Measurements from ENCODE around the gene NOS1. TPM values are rescaled to one million over a fixed set of nuclear protein-coding genes. Genes with fewer than 3 reads are reported as not detected.

The NOS1 gene
- total and polyA plus RNA-seq, 10 donors, result 0.03 to 0.22 (median 0.04) TPM; not detected in 6

DNA sequence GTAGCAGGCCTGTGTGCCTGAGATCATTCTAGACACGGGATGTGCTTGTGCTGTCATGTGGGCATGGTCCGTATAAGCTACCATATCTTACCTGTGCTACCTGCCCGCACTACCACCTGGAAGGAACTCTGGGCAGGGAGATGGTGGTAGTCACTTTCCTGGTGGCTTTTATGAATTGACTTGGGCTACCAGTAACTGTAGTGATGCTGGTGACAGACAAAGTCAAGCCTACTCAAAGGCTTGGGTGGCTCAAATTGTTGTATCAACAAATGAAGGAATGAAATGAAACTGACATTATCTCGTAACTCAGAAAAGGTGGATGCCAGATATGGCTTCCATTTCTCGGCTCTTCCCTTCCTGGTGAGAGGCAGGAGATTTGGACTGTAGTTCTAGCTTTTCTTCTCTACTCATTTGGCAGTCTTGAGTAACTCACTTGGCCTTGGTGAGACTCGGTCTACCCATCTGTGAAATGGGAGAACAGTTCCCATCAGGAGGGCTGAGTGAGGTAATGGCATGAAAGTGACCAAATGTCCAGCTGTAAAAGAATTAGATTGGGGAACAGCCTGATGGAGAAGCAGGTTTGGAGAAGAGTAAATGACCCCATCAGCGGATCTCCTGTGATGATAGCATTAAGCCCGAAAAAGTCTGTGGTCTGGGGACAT lies 81.3 kb downstream of the NOS1 start:
- Histone ChIP-seq H3K4me1 (no peaks in the 10 kb centered on the region), H3K9me3 (no peaks in the 10 kb centered on the region), H3K4me3 (no peak overlapping the region), H3K36me3 (no peaks in the 10 kb centered on the region), H3K27me3 (replicated peaks in 1 of 7) (peaks cover 0 to 27% (median 0%) of the 10 kb centered on the region in 7 donors), H3K27ac (no peak overlapping the region)
- WGBS, 5 donors, result 72 to 85% (median 83%) methylated on average over 7 to 8 of the region's 8 CpGs
- TF ChIP-seq POLR2A (IDR thresholded peaks at IDR 0.05) (no peak), POLR2AphosphoS5 (IDR thresholded peaks at IDR 0.05) (no peak)
- TF ChIP-seq, protein P1, sequence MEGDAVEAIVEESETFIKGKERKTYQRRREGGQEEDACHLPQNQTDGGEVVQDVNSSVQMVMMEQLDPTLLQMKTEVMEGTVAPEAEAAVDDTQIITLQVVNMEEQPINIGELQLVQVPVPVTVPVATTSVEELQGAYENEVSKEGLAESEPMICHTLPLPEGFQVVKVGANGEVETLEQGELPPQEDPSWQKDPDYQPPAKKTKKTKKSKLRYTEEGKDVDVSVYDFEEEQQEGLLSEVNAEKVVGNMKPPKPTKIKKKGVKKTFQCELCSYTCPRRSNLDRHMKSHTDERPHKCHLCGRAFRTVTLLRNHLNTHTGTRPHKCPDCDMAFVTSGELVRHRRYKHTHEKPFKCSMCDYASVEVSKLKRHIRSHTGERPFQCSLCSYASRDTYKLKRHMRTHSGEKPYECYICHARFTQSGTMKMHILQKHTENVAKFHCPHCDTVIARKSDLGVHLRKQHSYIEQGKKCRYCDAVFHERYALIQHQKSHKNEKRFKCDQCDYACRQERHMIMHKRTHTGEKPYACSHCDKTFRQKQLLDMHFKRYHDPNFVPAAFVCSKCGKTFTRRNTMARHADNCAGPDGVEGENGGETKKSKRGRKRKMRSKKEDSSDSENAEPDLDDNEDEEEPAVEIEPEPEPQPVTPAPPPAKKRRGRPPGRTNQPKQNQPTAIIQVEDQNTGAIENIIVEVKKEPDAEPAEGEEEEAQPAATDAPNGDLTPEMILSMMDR (IDR thresholded peaks at IDR 0.05 in 8 of 11, conservative IDR thresholded peaks at IDR 0.05 in 3 of 11), result no peak
- no peak for DNase-seq
- intact Hi-C loops (cut with DNase I; ENCODE audit: low total_unique reads), result no loop called here

DNA sequence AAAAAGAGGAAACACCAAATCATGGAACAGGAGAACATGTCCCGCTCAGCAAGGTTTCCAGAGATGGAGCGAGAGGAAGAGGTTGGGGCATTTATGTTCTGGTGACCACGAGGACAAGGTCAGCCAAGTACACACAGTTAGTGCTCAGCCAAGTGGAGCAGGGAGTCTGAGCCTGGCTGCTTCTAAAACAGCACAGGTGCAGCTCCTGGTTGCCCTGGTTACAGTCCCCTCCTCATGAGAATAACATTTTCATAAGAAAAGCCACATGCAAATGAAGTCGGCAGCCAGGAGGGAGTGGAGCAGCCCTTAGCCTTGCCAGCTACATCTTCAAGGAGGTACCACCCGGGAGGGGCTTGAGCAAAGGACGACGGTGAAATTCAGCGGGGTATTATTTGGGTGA lies 81.8 kb downstream of the NOS1 start:
- H3K27ac ChIP-seq, result no peak overlapping the region
- DNase-seq, result no peak
- H3K4me1 ChIP-seq, result no peaks in the 10 kb centered on the region
- H3K9me3 ChIP-seq, result no peaks in the 10 kb centered on the region
- peaks cover 0 to 31% (median 0%) of the 10 kb centered on the region in 7 donors for H3K27me3 ChIP-seq (replicated peaks in 1 of 7)
- no peak overlapping the region for H3K4me3 ChIP-seq
- TF ChIP-seq POLR2A (IDR thresholded peaks at IDR 0.05) (no peak), POLR2AphosphoS5 (IDR thresholded peaks at IDR 0.05) (no peak)
- TF ChIP-seq, protein P1 (IDR thresholded peaks at IDR 0.05 in 8 of 11, conservative IDR thresholded peaks at IDR 0.05 in 3 of 11), result no peak
- H3K36me3 ChIP-seq, result no peaks in the 10 kb centered on the region
- 26 to 45% (median 30%) methylated on average over 8 of the region's 8 CpGs for WGBS, 5 donors
- intact Hi-C loops (cut with DNase I; ENCODE audit: low total_unique reads), result no loop called here

DNA sequence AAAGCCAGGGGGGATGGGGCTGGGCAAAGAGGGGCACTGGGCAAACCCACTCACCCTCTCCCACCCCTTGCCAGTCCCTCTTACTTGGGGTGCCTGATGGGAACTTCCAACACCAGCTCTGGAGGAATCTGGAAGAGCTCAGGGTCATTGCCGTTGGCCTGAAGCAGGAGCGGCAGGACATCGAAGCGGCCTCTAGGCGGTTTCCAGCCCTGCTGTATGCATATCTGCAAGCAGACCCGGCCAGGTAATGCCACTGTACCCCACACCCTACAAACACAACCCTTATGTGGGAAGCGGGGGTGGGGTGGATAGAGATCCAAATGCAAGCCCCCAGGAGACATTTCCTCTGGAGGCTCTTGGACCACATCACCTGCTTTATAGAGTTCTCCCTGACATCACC lies 83.6 kb downstream of the NOS1 start:
- H3K9me3 ChIP-seq, result no peaks in the 10 kb centered on the region
- H3K4me1 ChIP-seq, result no peaks in the 10 kb centered on the region
- no peaks in the 10 kb centered on the region for H3K36me3 ChIP-seq
- TF ChIP-seq, protein P1 (IDR thresholded peaks at IDR 0.05 in 8 of 11, conservative IDR thresholded peaks at IDR 0.05 in 3 of 11), result no peak
- no peak for TF ChIP-seq POLR2A (IDR thresholded peaks at IDR 0.05)
- TF ChIP-seq POLR2AphosphoS5 (IDR thresholded peaks at IDR 0.05), result no peak
- intact Hi-C loops (cut with DNase I; ENCODE audit: low total_unique reads), result no loop called here
- H3K27me3 ChIP-seq (replicated peaks in 1 of 7), result peaks cover 0 to 44% (median 0%) of the 10 kb centered on the region in 7 donors
- 33 to 67% (median 56%) methylated on average over 1 to 7 of the region's 7 CpGs for WGBS, 5 donors
- H3K27ac ChIP-seq, result no peak overlapping the region
- DNase-seq, result no peak
- H3K4me3 ChIP-seq, result no peak overlapping the region

DNA sequence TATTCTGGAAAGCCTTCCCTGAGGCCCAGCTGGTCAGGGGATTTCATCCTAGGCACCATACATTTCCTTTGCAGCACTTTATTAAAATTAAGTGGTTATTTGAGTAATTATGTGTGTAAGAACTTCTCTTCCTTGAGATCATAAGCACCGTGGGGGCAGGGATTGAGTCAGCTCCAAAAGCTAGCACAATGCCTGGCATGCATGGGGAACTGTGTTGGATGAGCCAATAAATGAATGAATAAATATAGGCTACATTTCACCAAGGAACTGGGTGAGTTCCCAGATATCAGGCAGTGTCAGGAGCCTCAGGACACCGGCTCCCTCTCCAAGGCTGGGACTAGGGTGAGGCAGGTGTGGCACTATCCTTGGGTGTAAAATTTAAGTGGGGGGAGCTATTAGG lies 88.3 kb downstream of the NOS1 start:
- Histone ChIP-seq H3K9me3 (no peaks in the 10 kb centered on the region), H3K27me3 (replicated peaks in 1 of 7) (peaks cover 0 to 58% (median 0%) of the 10 kb centered on the region in 7 donors), H3K4me3 (no peak overlapping the region), H3K27ac (no peak overlapping the region), H3K36me3 (no peaks in the 10 kb centered on the region), H3K4me1 (no peaks in the 10 kb centered on the region)
- 62 to 72% (median 66%) methylated on average over 2 of the region's 2 CpGs for WGBS, 5 donors
- TF ChIP-seq, protein P1 (IDR thresholded peaks at IDR 0.05 in 8 of 11, conservative IDR thresholded peaks at IDR 0.05 in 3 of 11), result no peak
- TF ChIP-seq POLR2AphosphoS5 (IDR thresholded peaks at IDR 0.05) (no peak), POLR2A (IDR thresholded peaks at IDR 0.05) (no peak)
- intact Hi-C loops (cut with DNase I; ENCODE audit: low total_unique reads), result no loop called here
- no peak for DNase-seq
